Left lung (tissue), 8 donors: ENCODE data around the gene SLC35F3. TPM values are rescaled to one million over a fixed set of nuclear protein-coding genes. Genes with fewer than 3 reads are reported as not detected.

ENCODE experiments used
- microRNA-seq, 2 donors: library from miRNA; unstranded; fragments of <30 nt; microRNA quantifications; one replicate each; pipeline ENCODE4, GENCODE V29; 2019
- polyA plus RNA-seq, 6 donors: library from polyadenylated mRNA; unstranded; fragments of 120-200 nt; gene quantifications; one replicate each; pipeline ENCODE4 v1.2.1, GENCODE V29; 2013; ENCODE audit not compliant: insufficient read length in 6 of 6
- total RNA-seq, 2 donors: library from RNA; stranded (reverse); fragmentation: NEBNext Ultra II Directional; extraction: Animal tissue kit (Norgen Biotek cat#: 25700); gene quantifications; one replicate each; pipeline ENCODE4 v1.2.1, GENCODE V29; 2021
- donor health status: DM: no; HTN: yes; CAD: no.
- donor health status: DM: no; HTN: no; CAD: no.

The SLC35F3 gene
- total and polyA plus RNA-seq, 8 donors = 0.58 to 1.9 (median 1.5) TPM

Small RNA genes within 50 kb of the gene (microRNA-seq; reads per million reads assigned to microRNA genes)
- 0 to 0.17 reads per million in 2 donors for gene MIR4671
